ENCODE data around the gene RRP1B. TPM values are rescaled to one million over a fixed set of nuclear protein-coding genes. Genes with fewer than 3 reads are reported as not detected.
"Not testable (repeated sequence)": the region's sequence is repeated elsewhere in the genome, so short reads cannot be mapped to it uniquely, and the experiment has no call there.

Gene RRP1B, protein sequence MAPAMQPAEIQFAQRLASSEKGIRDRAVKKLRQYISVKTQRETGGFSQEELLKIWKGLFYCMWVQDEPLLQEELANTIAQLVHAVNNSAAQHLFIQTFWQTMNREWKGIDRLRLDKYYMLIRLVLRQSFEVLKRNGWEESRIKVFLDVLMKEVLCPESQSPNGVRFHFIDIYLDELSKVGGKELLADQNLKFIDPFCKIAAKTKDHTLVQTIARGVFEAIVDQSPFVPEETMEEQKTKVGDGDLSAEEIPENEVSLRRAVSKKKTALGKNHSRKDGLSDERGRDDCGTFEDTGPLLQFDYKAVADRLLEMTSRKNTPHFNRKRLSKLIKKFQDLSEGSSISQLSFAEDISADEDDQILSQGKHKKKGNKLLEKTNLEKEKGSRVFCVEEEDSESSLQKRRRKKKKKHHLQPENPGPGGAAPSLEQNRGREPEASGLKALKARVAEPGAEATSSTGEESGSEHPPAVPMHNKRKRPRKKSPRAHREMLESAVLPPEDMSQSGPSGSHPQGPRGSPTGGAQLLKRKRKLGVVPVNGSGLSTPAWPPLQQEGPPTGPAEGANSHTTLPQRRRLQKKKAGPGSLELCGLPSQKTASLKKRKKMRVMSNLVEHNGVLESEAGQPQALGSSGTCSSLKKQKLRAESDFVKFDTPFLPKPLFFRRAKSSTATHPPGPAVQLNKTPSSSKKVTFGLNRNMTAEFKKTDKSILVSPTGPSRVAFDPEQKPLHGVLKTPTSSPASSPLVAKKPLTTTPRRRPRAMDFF
- total RNA-seq = 100 to 1,000 TPM; 106 to 132 (median 115) TPM

GRCh38 chr21:43659136-43660000 lies at the start of gene RRP1B, which contains the start of gene HSF2BP:
Gene RRP1B (plus strand): TSS chr21:43659560. CDS start chr21:43659665, 105 bp downstream.
Gene HSF2BP (minus strand): TSS chr21:43659488. CDS start chr21:43658096, 1,392 bp downstream.
- Mint-ChIP-seq H3K36me3 (ENCODE audit: insufficient read depth) (peaks cover 21% of the 10 kb centered on the region), H3K4me1 (ENCODE audit: low read depth) (peaks cover 46% of the 10 kb centered on the region), H3K9me3 (no peaks in the 10 kb centered on the region), H3K4me3 (peak within 1 kb of the TSS; percentile 95), H3K27me3 (ENCODE audit: low read depth) (no peaks in the 10 kb centered on the region)
- ATAC-seq (peak; percentile 93), DNase-seq (peak; percentile 78)

GRCh38 chr21:43611598-43612369 lies 47.6 kb upstream of the RRP1B start:
- no peak overlapping the region for H3K4me3 Mint-ChIP-seq
- DNase-seq (no peak), ATAC-seq (no peak)
- no peaks in the 10 kb centered on the region for H3K27me3 Mint-ChIP-seq (ENCODE audit: low read depth)
- no peaks in the 10 kb centered on the region for H3K36me3 Mint-ChIP-seq (ENCODE audit: insufficient read depth)
- no peaks in the 10 kb centered on the region for H3K4me1 Mint-ChIP-seq (ENCODE audit: low read depth)
- H3K9me3 Mint-ChIP-seq = no peaks in the 10 kb centered on the region

GRCh38 chr21:43613755-43614638 lies 45.4 kb upstream of the RRP1B start:
- peak in 1 of 2 donors; percentile 32 for ATAC-seq
- H3K4me3 Mint-ChIP-seq = no peak overlapping the region

GRCh38 chr21:43614839-43615238 lies 44.5 kb upstream of the RRP1B start:
- no peak overlapping the region for H3K4me3 Mint-ChIP-seq
- H3K36me3 Mint-ChIP-seq (ENCODE audit: insufficient read depth) = peaks cover 1% of the 10 kb centered on the region
- H3K27me3 Mint-ChIP-seq (ENCODE audit: low read depth) = no peaks in the 10 kb centered on the region
- DNase-seq (no peak), ATAC-seq (no peak)
- H3K4me1 Mint-ChIP-seq (ENCODE audit: low read depth) = no peaks in the 10 kb centered on the region
- H3K9me3 Mint-ChIP-seq = peaks cover 1% of the 10 kb centered on the region

More at GRCh38 chr21:43613755-43614638, 45.4 kb upstream of the RRP1B start:
- no peak for DNase-seq
- Mint-ChIP-seq H3K27me3 (ENCODE audit: low read depth) (no peaks in the 10 kb centered on the region), H3K36me3 (ENCODE audit: insufficient read depth) (no peaks in the 10 kb centered on the region), H3K9me3 (no peaks in the 10 kb centered on the region), H3K4me1 (ENCODE audit: low read depth) (no peaks in the 10 kb centered on the region)

DNA sequence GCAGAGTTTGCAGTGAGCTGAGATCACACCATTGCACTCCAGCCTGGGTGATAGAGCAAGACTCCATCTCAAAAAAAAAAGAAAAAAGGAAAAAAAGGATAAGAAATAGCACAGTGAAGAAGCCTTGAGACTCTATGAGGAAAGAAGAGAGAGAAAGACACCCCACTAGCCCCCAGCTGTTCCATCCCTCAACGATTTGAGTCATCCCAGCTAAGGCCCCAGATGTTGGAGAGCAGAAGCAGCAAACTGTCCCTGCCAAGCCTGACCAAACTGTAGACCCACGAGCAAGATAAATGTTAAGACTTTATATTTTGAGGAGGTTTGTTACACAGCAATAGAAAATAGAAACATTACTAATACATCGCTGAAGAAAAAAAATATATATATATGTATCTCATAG lies 42.5 kb upstream of the RRP1B start:
- H3K36me3 Mint-ChIP-seq (ENCODE audit: insufficient read depth); DNase-seq; H3K27me3 Mint-ChIP-seq (ENCODE audit: low read depth); H3K4me3 Mint-ChIP-seq; ATAC-seq; H3K9me3 Mint-ChIP-seq; H3K4me1 Mint-ChIP-seq (ENCODE audit: low read depth): not testable (repeated sequence)

- Mint-ChIP-seq H3K27me3 (ENCODE audit: low read depth) (no peaks in the 10 kb centered on the region), H3K4me3 (no peak overlapping the region), H3K36me3 (ENCODE audit: insufficient read depth) (peaks cover 7% of the 10 kb centered on the region), H3K4me1 (ENCODE audit: low read depth) (no peaks in the 10 kb centered on the region), H3K9me3 (peaks cover 9% of the 10 kb centered on the region)
- no peak for ATAC-seq
- DNase-seq = no peak
Observed at GRCh38 chr21:43618940-43619339, 40.4 kb upstream of the RRP1B start.

- ATAC-seq = no peak
Observed at GRCh38 chr21:43619344-43619743, 40.0 kb upstream of the RRP1B start.

GRCh38 chr21:43619856-43620255 lies 39.5 kb upstream of the RRP1B start:
- no peak overlapping the region for H3K4me3 Mint-ChIP-seq
- peaks cover 7% of the 10 kb centered on the region for H3K36me3 Mint-ChIP-seq (ENCODE audit: insufficient read depth)
- ATAC-seq (no peak), DNase-seq (no peak)
- H3K9me3 Mint-ChIP-seq = peaks cover 9% of the 10 kb centered on the region
- H3K4me1 Mint-ChIP-seq (ENCODE audit: low read depth) = no peaks in the 10 kb centered on the region
- H3K27me3 Mint-ChIP-seq (ENCODE audit: low read depth) = no peaks in the 10 kb centered on the region

More at GRCh38 chr21:43619344-43619743, 40.0 kb upstream of the RRP1B start:
- Mint-ChIP-seq H3K4me3 (no peak overlapping the region), H3K9me3 (peaks cover 9% of the 10 kb centered on the region), H3K4me1 (ENCODE audit: low read depth) (no peaks in the 10 kb centered on the region), H3K27me3 (ENCODE audit: low read depth) (no peaks in the 10 kb centered on the region), H3K36me3 (ENCODE audit: insufficient read depth) (peaks cover 7% of the 10 kb centered on the region)
- no peak for DNase-seq

DNA sequence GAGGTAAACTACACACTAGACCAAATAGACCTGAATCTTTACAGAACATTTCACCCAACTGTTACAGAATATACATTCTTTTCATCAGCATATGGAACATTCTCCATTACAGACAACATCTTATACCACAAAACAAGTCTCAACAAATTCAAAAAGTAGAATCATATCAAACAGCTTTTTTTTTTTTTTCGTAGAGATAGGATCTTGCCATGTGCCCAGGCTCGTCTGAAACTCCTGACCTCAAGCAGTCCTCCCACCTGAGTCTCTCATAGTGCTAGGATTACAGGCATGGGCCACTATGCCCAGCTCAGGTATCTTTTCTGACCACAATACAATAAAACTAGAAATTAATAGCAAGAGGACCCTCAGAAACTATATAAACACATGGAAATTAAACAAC lies 36.6 kb upstream of the RRP1B start:
- no peaks in the 10 kb centered on the region for H3K4me1 Mint-ChIP-seq (ENCODE audit: low read depth)
- no peak overlapping the region for H3K4me3 Mint-ChIP-seq

GRCh38 chr21:43623588-43623987 lies 35.8 kb upstream of the RRP1B start:
- ATAC-seq = no peak
- Mint-ChIP-seq H3K4me3 (no peak overlapping the region), H3K36me3 (ENCODE audit: insufficient read depth) (peaks cover 7% of the 10 kb centered on the region), H3K9me3 (peaks cover 9% of the 10 kb centered on the region), H3K4me1 (ENCODE audit: low read depth) (no peaks in the 10 kb centered on the region), H3K27me3 (ENCODE audit: low read depth) (no peaks in the 10 kb centered on the region)
- no peak for DNase-seq

More for the DNA sequence above, 36.6 kb upstream of the RRP1B start:
- DNase-seq = no peak
- Mint-ChIP-seq H3K36me3 (ENCODE audit: insufficient read depth) (peaks cover 7% of the 10 kb centered on the region), H3K9me3 (peaks cover 9% of the 10 kb centered on the region), H3K27me3 (ENCODE audit: low read depth) (no peaks in the 10 kb centered on the region)
- no peak for ATAC-seq

- DNase-seq (no peak), ATAC-seq (no peak)
- H3K9me3 Mint-ChIP-seq = peaks cover 9% of the 10 kb centered on the region
- no peaks in the 10 kb centered on the region for H3K4me1 Mint-ChIP-seq (ENCODE audit: low read depth)
- H3K27me3 Mint-ChIP-seq (ENCODE audit: low read depth) = no peaks in the 10 kb centered on the region
- H3K4me3 Mint-ChIP-seq = no peak overlapping the region
- H3K36me3 Mint-ChIP-seq (ENCODE audit: insufficient read depth) = peaks cover 8% of the 10 kb centered on the region
Observed at GRCh38 chr21:43624339-43624738, 35.0 kb upstream of the RRP1B start.

DNA sequence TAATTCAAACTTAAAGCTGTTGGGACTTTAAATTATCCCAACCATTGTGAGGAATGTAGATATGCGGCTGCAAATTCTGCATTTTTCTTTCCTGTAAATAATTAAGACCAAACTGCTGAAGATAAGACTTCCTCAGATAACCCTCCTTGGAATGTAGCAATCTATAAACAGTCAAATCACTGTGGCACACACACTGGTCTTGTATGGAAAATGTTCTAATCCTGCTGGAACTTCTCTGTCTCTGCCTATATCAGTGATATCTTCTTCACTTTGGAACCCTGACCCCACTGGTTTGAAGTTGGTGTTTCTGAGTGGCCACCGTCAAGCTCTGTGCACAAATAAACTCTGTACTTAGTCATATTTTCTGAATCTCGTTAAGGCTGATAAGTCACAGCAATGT lies 33.0 kb upstream of the RRP1B start:
- ATAC-seq = no peak
- DNase-seq = no peak
- H3K4me3 Mint-ChIP-seq = no peak overlapping the region
- no peaks in the 10 kb centered on the region for H3K4me1 Mint-ChIP-seq (ENCODE audit: low read depth)
- peaks cover 3% of the 10 kb centered on the region for H3K36me3 Mint-ChIP-seq (ENCODE audit: insufficient read depth)
- no peaks in the 10 kb centered on the region for H3K9me3 Mint-ChIP-seq
- no peaks in the 10 kb centered on the region for H3K27me3 Mint-ChIP-seq (ENCODE audit: low read depth)

DNA sequence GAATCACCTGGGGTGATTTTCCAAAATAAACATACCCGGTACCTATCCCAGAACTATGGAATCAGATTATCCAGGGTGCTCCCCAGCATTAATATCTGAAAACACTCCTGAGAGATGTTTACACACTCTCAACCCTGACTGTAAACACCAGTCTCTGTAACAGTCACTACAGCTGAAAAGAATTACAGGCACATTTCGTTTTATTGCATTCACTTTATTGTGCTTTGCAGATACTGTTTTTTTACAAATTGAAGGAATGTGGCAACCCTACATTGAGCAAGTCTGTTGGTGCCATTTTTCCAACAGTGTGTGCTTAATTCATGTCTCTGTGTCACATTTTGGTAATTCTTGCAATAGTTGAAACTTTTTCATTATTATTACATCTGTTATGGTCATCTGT lies 31.8 kb upstream of the RRP1B start:
- ATAC-seq = no peak
- Mint-ChIP-seq H3K36me3 (ENCODE audit: insufficient read depth) (peaks cover 3% of the 10 kb centered on the region), H3K4me3 (no peak overlapping the region)

More for the DNA sequence above, 31.8 kb upstream of the RRP1B start:
- H3K9me3 Mint-ChIP-seq = no peaks in the 10 kb centered on the region
- DNase-seq = no peak
- H3K4me1 Mint-ChIP-seq (ENCODE audit: low read depth) = no peaks in the 10 kb centered on the region
- H3K27me3 Mint-ChIP-seq (ENCODE audit: low read depth) = no peaks in the 10 kb centered on the region

Data from activated T-cell treated with anti-CD3 and anti-CD28 coated beads, Interleukin-2, amount 50 U/mL, for 4 hours (primary cell).